H1 (cell line): ENCODE data around the gene KRT37. TPM values are rescaled to one million over a fixed set of nuclear protein-coding genes. Genes with fewer than 3 reads are reported as not detected.

ENCODE experiments used
- CTCF ChIA-PET: fragments of 300-600 bp; sonication (Branson Sonifier 250); formaldehyde crosslinking; loops from one replicate; lab custom pipeline; 2021; ENCODE audit not compliant: partially characterized antibody; lab: Charles Lee
- POLR2A ChIA-PET: fragments of 300-600 bp; sonication (Branson Sonifier 250); formaldehyde crosslinking; loops from one replicate; lab custom pipeline; 2021; ENCODE audit warnings: inconsistent platforms; ENCODE audit not compliant: partially characterized antibody; lab: Charles Lee
- DNase-seq, 2 experiments: peaks; one replicate each; pipeline versions ENCODE4 v3.0.0 to v3.0.0-alpha.2; 2010 to 2022; ENCODE audit warnings: low spot score in 2 of 2, low read depth in 1 of 2, mixed read lengths in 1 of 2
- FAIRE-seq: peaks from 2 replicates; lab custom pipeline; 2011; peaks lifted over from hg19 to GRCh38; lab: Jason Lieb, UNC
- H2AFZ ChIP-seq: 2 replicates; pipeline ENCODE4 v1.8.1; 2012; ENCODE audit warnings: low read length, inconsistent platforms
- H2AK5ac ChIP-seq: 2 replicates; pipeline ENCODE4 v1.6.1; 2013; ENCODE audit warnings: low read depth, low read length
- H2BK120ac ChIP-seq: replicated peaks from 2 replicates; pipeline ENCODE3; 2013; ENCODE audit warnings: low read depth, low read length, inconsistent platforms
- H2BK12ac ChIP-seq: 2 replicates; pipeline ENCODE4 v1.6.1; 2013; ENCODE audit warnings: low read depth, low read length
- H2BK15ac ChIP-seq: 2 replicates; pipeline ENCODE4 v1.6.1; 2013; ENCODE audit warnings: low read length
- H2BK20ac ChIP-seq: 2 replicates; pipeline ENCODE4 v1.6.1; 2013; ENCODE audit warnings: low read length
- H2BK5ac ChIP-seq: 2 replicates; pipeline ENCODE4 v1.6.1; 2013; ENCODE audit warnings: low read depth, low read length
- H3K14ac ChIP-seq: 2 replicates; pipeline ENCODE4 v1.6.1; 2013; ENCODE audit warnings: inconsistent platforms; ENCODE audit not compliant: insufficient read length
- H3K18ac ChIP-seq: 2 replicates; pipeline ENCODE4 v1.6.1; 2013; ENCODE audit warnings: low read length; ENCODE audit errors: extremely low read depth
- H3K23ac ChIP-seq: 2 replicates; pipeline ENCODE4 v1.6.1; 2013; ENCODE audit warnings: inconsistent platforms; ENCODE audit not compliant: insufficient read length
- H3K23me2 ChIP-seq: 2 replicates; pipeline ENCODE4 v1.6.1; 2013; ENCODE audit warnings: low read depth, low read length
- H3K27ac ChIP-seq: 2 replicates; pipeline ENCODE4 v1.6.1; 2011; ENCODE audit warnings: low read depth, low read length, inconsistent platforms
- H3K27me3 ChIP-seq, 4 experiments: replicated peaks in 1 of 4; 1 replicate in 1 of 4; 2 replicates in 3 of 4; pipeline versions ENCODE4 v1.6.1 to v1.8.1; 2011 to 2013; ENCODE audit warnings: low read length in 3 of 4, mild to moderate bottlenecking in 3 of 4, inconsistent platforms in 2 of 4, mixed read lengths in 2 of 4, moderate library complexity in 1 of 4; ENCODE audit not compliant: control insufficient read depth in 3 of 4, insufficient read depth in 3 of 4; ENCODE audit errors: extremely low read depth in 1 of 4
- H3K36me3 ChIP-seq, 4 experiments: 2 replicates each; pipeline versions ENCODE4 v1.6.1 to v1.8.1; 2011 to 2013; ENCODE audit warnings: mild to moderate bottlenecking in 4 of 4, low read length in 3 of 4, moderate library complexity in 2 of 4, control low read depth in 1 of 4, inconsistent platforms in 1 of 4; ENCODE audit not compliant: insufficient read depth in 4 of 4, control insufficient read depth in 2 of 4
- H3K4ac ChIP-seq: replicated peaks from 2 replicates; pipeline ENCODE3; 2013; ENCODE audit warnings: low read length, low read depth, mixed read lengths, inconsistent platforms; ENCODE audit not compliant: insufficient read length
- H3K4me1 ChIP-seq, 4 experiments: replicated peaks in 1 of 4; 1 replicate in 1 of 4; 2 replicates in 3 of 4; pipeline versions ENCODE4 v1.6.1 to v1.8.1; 2011 to 2013; ENCODE audit warnings: low read length in 3 of 4, inconsistent platforms in 2 of 4, mixed read lengths in 1 of 4; ENCODE audit not compliant: insufficient read depth in 4 of 4, control insufficient read depth in 3 of 4
- H3K4me2 ChIP-seq, 2 experiments: 2 replicates each; pipeline versions ENCODE4 v1.6.1 to v1.8.1; 2011 to 2013; ENCODE audit warnings: low read depth in 2 of 2, low read length in 2 of 2, control low read depth in 1 of 2, inconsistent platforms in 1 of 2, mild to moderate bottlenecking in 1 of 2; ENCODE audit not compliant: insufficient read depth in 1 of 2
- H3K4me3 ChIP-seq, 4 experiments: fragments of 200-600, 300-600 bp in 1 of 4; sonication (generic), shearing (Covaris generic), sonication (Bioruptor Twin) in 1 of 4; 2 replicates each; pipeline versions ENCODE4 v1.5.1 to v1.8.1; 2011 to 2016; ENCODE audit warnings: low read length in 4 of 4, low read depth in 3 of 4, control low read depth in 2 of 4, inconsistent platforms in 2 of 4, mild to moderate bottlenecking in 2 of 4, mixed read lengths in 1 of 4, moderate library complexity in 1 of 4; ENCODE audit not compliant: insufficient read depth in 2 of 4; ENCODE audit errors: extremely low read depth in 1 of 4
- H3K56ac ChIP-seq: replicated peaks from 2 replicates; pipeline ENCODE3; 2013; ENCODE audit warnings: low read depth, mild to moderate bottlenecking, mixed read lengths, low read length, inconsistent platforms; ENCODE audit not compliant: insufficient read length
- H3K79me1 ChIP-seq: 2 replicates; pipeline ENCODE4 v1.6.1; 2013; ENCODE audit warnings: low read depth, low read length, control low read depth
- H3K79me2 ChIP-seq, 2 experiments: 2 replicates each; pipeline versions ENCODE4 v1.6.1 to v1.8.1; 2012 to 2013; ENCODE audit warnings: low read length in 2 of 2, mild to moderate bottlenecking in 2 of 2, inconsistent platforms in 1 of 2; ENCODE audit not compliant: insufficient read depth in 2 of 2, control insufficient read depth in 1 of 2
- H3K9ac ChIP-seq, 4 experiments: replicated peaks in 1 of 4; 1 replicate in 1 of 4; 2 replicates in 3 of 4; pipeline versions ENCODE4 v1.6.1 to v1.8.1; 2011 to 2013; ENCODE audit warnings: low read depth in 3 of 4, low read length in 3 of 4, control low read depth in 2 of 4, mild to moderate bottlenecking in 2 of 4, moderate library complexity in 2 of 4, inconsistent platforms in 1 of 4; ENCODE audit errors: extremely low read depth in 1 of 4
- H3K9me3 ChIP-seq, 2 experiments: 2 replicates each; pipeline versions ENCODE4 v1.6.1 to v1.8.1; 2012 to 2013; ENCODE audit warnings: mild to moderate bottlenecking in 2 of 2, moderate library complexity in 2 of 2, control low read depth in 1 of 2, inconsistent platforms in 1 of 2, low read depth in 1 of 2, low read length in 1 of 2, mixed read lengths in 1 of 2; ENCODE audit not compliant: insufficient read depth in 2 of 2
- H4K20me1 ChIP-seq, 2 experiments: replicated peaks in 1 of 2; 2 replicates each; pipeline versions ENCODE3 to v1.8.1; 2011 to 2013; ENCODE audit warnings: inconsistent platforms in 2 of 2, low read length in 2 of 2, mild to moderate bottlenecking in 1 of 2; ENCODE audit not compliant: insufficient read depth in 2 of 2, control insufficient read depth in 1 of 2
- H4K5ac ChIP-seq: 2 replicates; pipeline ENCODE4 v1.6.1; 2013; ENCODE audit warnings: low read length, low read depth, mixed read lengths, inconsistent platforms; ENCODE audit not compliant: insufficient read length
- H4K8ac ChIP-seq: 2 replicates; pipeline ENCODE4 v1.8.0; 2013; ENCODE audit warnings: mild to moderate bottlenecking, moderate library complexity, low read length, inconsistent platforms; ENCODE audit not compliant: insufficient read depth; ENCODE audit errors: extremely low read depth
- H4K91ac ChIP-seq: replicated peaks from 2 replicates; pipeline ENCODE3; 2013; ENCODE audit warnings: low read length, mixed read lengths, inconsistent platforms; ENCODE audit not compliant: insufficient read length
- CTBP2 ChIP-seq: IDR thresholded peaks from 2 replicates; pipeline ENCODE4 v1.7.0; 2011; ENCODE audit warnings: borderline replicate concordance, mild to moderate bottlenecking, moderate library complexity, mixed read lengths, low read length; ENCODE audit not compliant: insufficient read depth, insufficient read length
- MAFK ChIP-seq: IDR thresholded peaks from 2 replicates; pipeline ENCODE4 v1.6.1; 2012; ENCODE audit warnings: low read depth, mild to moderate bottlenecking, improper control_type of control experiment, low read length
- RBBP5 ChIP-seq: IDR thresholded peaks from 2 replicates; pipeline ENCODE4 v1.7.1; 2012; ENCODE audit warnings: low read depth, mild to moderate bottlenecking, inconsistent platforms, low read length, moderate library complexity, borderline replicate concordance
- USF2 ChIP-seq: IDR thresholded peaks from 2 replicates; pipeline ENCODE4 v1.6.1; 2011; ENCODE audit warnings: low read length, improper control_type of control experiment
- WGBS, 2 experiments: shearing (Covaris generic) in 1 of 2; methylation state at CpG; one replicate each; pipeline versions ENCODE4 v1.1.6 to v1.1.7; 2013 to 2015; ENCODE audit warnings: low lambda C conversion rate in 2 of 2, mixed read lengths in 2 of 2, inconsistent platforms in 1 of 2, low coverage in 1 of 2, missing lambda C conversion rate in 1 of 2; ENCODE audit not compliant: insufficient replicate concordance in 2 of 2, insufficient coverage in 1 of 2, insufficient read length in 1 of 2; ENCODE audit errors: extremely low coverage in 1 of 2, missing lambda C conversion rate in 1 of 2; 5-methylcytosine and 5-hydroxymethylcytosine counted together
- polyA plus RNA-seq, 7 experiments: library from polyadenylated mRNA; depleted of rRNA in 3 of 7; stranded (reverse) in 5 of 7; unstranded in 2 of 7; fragments of >200 nt in 5 of 7; fragments of 200-250 nt in 2 of 7; gene quantifications; 1 replicate in 5 of 7; 2 replicates in 1 of 7; 4 replicates in 1 of 7; pipeline versions ENCODE4 v1.2.1 to v1.2.3, GENCODE V29; 2011 to 2013; ENCODE audit warnings: missing spikeins in 2 of 7, mixed read lengths in 2 of 7
- total RNA-seq: library from RNA; stranded (reverse); fragmentation: NEBNext Ultra II Directional; extraction: Animal tissue kit (Norgen Biotek cat#: 25700); gene quantifications from 2 replicates; pipeline ENCODE4 v1.2.1, GENCODE V29; 2021

Gene KRT37
- total and polyA plus RNA-seq, 2 of the 8 experiments (the other 6 are each of a cell fraction or from before 2014, with no cell fraction given), result not detected

GRCh38 chr17:41390411-41390938 lies 33.9 kb downstream of the KRT37 start:
- H3K18ac ChIP-seq, result no peak overlapping the region
- no peaks in the 10 kb centered on the region for H4K20me1 ChIP-seq
- H3K4me2 ChIP-seq, result no peak overlapping the region
- no peak overlapping the region for H3K14ac ChIP-seq
- no peak overlapping the region for H3K27ac ChIP-seq
- H3K79me2 ChIP-seq, result no peaks in the 10 kb centered on the region
- no peak overlapping the region for H2BK15ac ChIP-seq
- H3K23me2 ChIP-seq, result no peaks in the 10 kb centered on the region
- WGBS, 2 experiments, result 90% methylated on average over 7 of the region's 7 CpGs; no CpG with 5 or more reads in 1 of the 2 experiments
- no peak overlapping the region for H3K4ac ChIP-seq
- H3K4me3 ChIP-seq, result no peak overlapping the region
- H2BK5ac ChIP-seq, result no peak overlapping the region
- H4K91ac ChIP-seq, result no peak overlapping the region
- no peak overlapping the region for H3K23ac ChIP-seq
- no peak for DNase-seq
- H2BK12ac ChIP-seq, result no peak overlapping the region
- H3K56ac ChIP-seq, result no peak overlapping the region
- ChIA-PET POLR2A (no interaction called here), CTCF (interaction anchor here (0.7 to 2.3 kb wide), 8 partner anchors 12 to 663 kb away, joined by 3 to 8 read pairs (median 4); no protein-coding TSS in a partner anchor)
- TF ChIP-seq RBBP5 (no peak), USF2 (no peak), MAFK (no peak), CTBP2 (no peak)
- no peaks in the 10 kb centered on the region for H3K27me3 ChIP-seq
- H2AK5ac ChIP-seq, result no peak overlapping the region
- H3K9me3 ChIP-seq, result no peaks in the 10 kb centered on the region; a peak in 1 of 4 replicates
- H4K8ac ChIP-seq, result no peak overlapping the region
- no peak overlapping the region for H4K5ac ChIP-seq
- no peak overlapping the region for H3K9ac ChIP-seq
- no peak for FAIRE-seq
- no peaks in the 10 kb centered on the region for H3K36me3 ChIP-seq
- H3K4me1 ChIP-seq, result no peaks in the 10 kb centered on the region
- H2BK120ac ChIP-seq, result no peak overlapping the region
- no peak overlapping the region for H2AFZ ChIP-seq
- no peak overlapping the region for H2BK20ac ChIP-seq
- no peaks in the 10 kb centered on the region for H3K79me1 ChIP-seq
